K562 (cell line): ENCODE results near the gene PIRT. TPM values are rescaled to one million over a fixed set of nuclear protein-coding genes. Genes with fewer than 3 reads are reported as not detected.

Experiments
- ATAC-seq: fragments of 200-7000 bp; cut with Tn5 transposase; 3 replicates; pipeline ENCODE4 v1.9.1; 2020; ENCODE audit warnings: moderate library complexity
- BruUV-seq: library from RNA; stranded (reverse); fragments of 400-500 nt; replicated peaks from 2 replicates; lab custom pipeline; 2021; lab: Mats Ljungman, UMichigan
- CTCF ChIA-PET: fragments of 300-600 bp; formaldehyde crosslinking; extraction: SDS; loops from one replicate; lab custom pipeline; 2021; ENCODE audit warnings: low intra/inter-chr PET ratio; lab: Yijun Ruan, JAX
- POLR2A ChIA-PET: fragments of 300-600, 350-650 bp; sonication (Branson Sonifier 250); formaldehyde crosslinking; extraction: SDS; loops from one replicate; lab custom pipeline; 2021; ENCODE audit warnings: antibody characterized with exemption, inconsistent platforms; lab: Yijun Ruan, JAX
- DNase-seq, 4 experiments: peaks; one replicate each; pipeline versions ENCODE4 v3.0.0 to v3.0.0-alpha.2; 2011 to 2018; ENCODE audit warnings: low spot score in 3 of 4, mixed read lengths in 3 of 4; ENCODE audit errors: extremely low read depth in 1 of 4
- FAIRE-seq: peaks from 2 replicates; lab custom pipeline; 2011; peaks lifted over from hg19 to GRCh38; lab: Jason Lieb, UNC
- H2AFZ ChIP-seq: 2 replicates; pipeline ENCODE4 v1.6.0; 2011; ENCODE audit warnings: low read depth, low read length, control low read depth, inconsistent platforms
- H3K27ac ChIP-seq: fragments of 200-600 bp; 3 replicates; pipeline ENCODE4 v1.8.0; 2011; ENCODE audit warnings: low read depth, mild to moderate bottlenecking, control low read depth, inconsistent platforms, low read length, moderate library complexity, mixed read lengths; ENCODE audit errors: extremely low read depth
- H3K27me3 ChIP-seq, 2 experiments: fragments of 300-600 bp in 1 of 2; 2 replicates in 1 of 2; 3 replicates in 1 of 2; pipeline versions ENCODE4 v1.6.0 to v1.8.0; 2011; ENCODE audit warnings: inconsistent platforms in 2 of 2, low read length in 2 of 2, mild to moderate bottlenecking in 1 of 2, mixed read lengths in 1 of 2, moderate library complexity in 1 of 2; ENCODE audit not compliant: control insufficient read depth in 2 of 2, insufficient read depth in 2 of 2
- H3K36me3 ChIP-seq: fragments of 300-600 bp; 3 replicates; pipeline ENCODE4 v1.8.0; 2011; ENCODE audit warnings: mild to moderate bottlenecking, low read length, inconsistent platforms; ENCODE audit not compliant: control insufficient read depth, insufficient read depth
- H3K4me1 ChIP-seq, 2 experiments: fragments of 200-600 bp in 1 of 2; replicated peaks in 1 of 2; 2 replicates in 1 of 2; 3 replicates in 1 of 2; pipeline versions ENCODE4 v1.5.1 to v1.8.0; 2011; ENCODE audit warnings: inconsistent platforms in 2 of 2, low read length in 2 of 2, mild to moderate bottlenecking in 1 of 2, mixed read lengths in 1 of 2, moderate library complexity in 1 of 2; ENCODE audit not compliant: control insufficient read depth in 2 of 2, insufficient read depth in 2 of 2
- H3K4me2 ChIP-seq: 2 replicates; pipeline ENCODE4 v1.6.1; 2011; ENCODE audit warnings: low read length, control low read depth, inconsistent platforms, mixed read lengths; ENCODE audit not compliant: insufficient read depth
- H3K4me3 ChIP-seq: fragments of 200-600 bp; sonication (generic), shearing (Covaris generic); 2 replicates; pipeline ENCODE4 v1.5.1; 2016; ENCODE audit warnings: control low read depth, inconsistent platforms
- H3K79me2 ChIP-seq: fragments of 200-600 bp; 3 replicates; pipeline ENCODE4 v1.8.0; 2011; ENCODE audit warnings: low read length, inconsistent platforms; ENCODE audit not compliant: control insufficient read depth, insufficient read depth
- H3K9ac ChIP-seq, 2 experiments: 2 replicates each; pipeline versions ENCODE4 v1.6.0 to v1.6.1; 2011; ENCODE audit warnings: low read depth in 2 of 2, low read length in 2 of 2, control low read depth in 1 of 2, inconsistent platforms in 1 of 2, mild to moderate bottlenecking in 1 of 2, mixed read lengths in 1 of 2; ENCODE audit not compliant: insufficient read depth in 1 of 2
- H3K9me1 ChIP-seq: one replicate; pipeline ENCODE4 v1.6.0; 2011; ENCODE audit warnings: inconsistent platforms, mild to moderate bottlenecking, low read length, moderate library complexity; ENCODE audit not compliant: control insufficient read depth, insufficient read depth
- H3K9me3 ChIP-seq: replicated peaks from 2 replicates; pipeline ENCODE4 v1.5.1; 2011; ENCODE audit warnings: low read depth, low read length, inconsistent platforms; ENCODE audit not compliant: control insufficient read depth, insufficient read depth
- H4K20me1 ChIP-seq: replicated peaks from 2 replicates; pipeline ENCODE4 v1.6.1; 2011; ENCODE audit warnings: low read length, inconsistent platforms, mixed read lengths; ENCODE audit not compliant: control insufficient read depth, insufficient read depth
- CAMTA2 ChIP-seq: fragments of 250-450 bp; sonication (Bioruptor Pico); conservative IDR thresholded peaks from 2 replicates; pipeline ENCODE4 v1.5.1; 2022
- CBX3 ChIP-seq, 2 experiments: IDR thresholded peaks; 1 replicate in 1 of 2; 2 replicates in 1 of 2; pipeline ENCODE4 v1.6.1; 2012; ENCODE audit warnings: inconsistent platforms in 2 of 2, low read length in 2 of 2, borderline replicate concordance in 1 of 2, control low read depth in 1 of 2
- EGR1 ChIP-seq: fragments of 450-650 bp; conservative IDR thresholded peaks from 2 replicates; pipeline ENCODE4 v1.6.1; 2017; ENCODE audit warnings: mild to moderate bottlenecking
- FOXA1 ChIP-seq: fragments of 450-650 bp; IDR thresholded peaks from 2 replicates; pipeline ENCODE4 v1.6.1; 2016; ENCODE audit warnings: mild to moderate bottlenecking, borderline replicate concordance
- HSF4 ChIP-seq: fragments of 250-450 bp; sonication (Bioruptor Pico); IDR thresholded peaks from 2 replicates; pipeline ENCODE4 v2.1.2; 2022; ENCODE audit warnings: mild to moderate bottlenecking, moderate library complexity, borderline replicate concordance
- IRF2 ChIP-seq: sonication (generic); formaldehyde crosslinking; IDR thresholded peaks from 2 replicates; pipeline ENCODE4 v1.8.1; 2022; ENCODE audit warnings: mild to moderate bottlenecking, missing genetic modification reagents
- KLF6 ChIP-seq: fragments of 250-450 bp; sonication (Bioruptor Pico); IDR thresholded peaks from 2 replicates; pipeline ENCODE4 v1.4.0; 2020; ENCODE audit warnings: mild to moderate bottlenecking, moderate library complexity, borderline replicate concordance
- NELFE ChIP-seq: IDR thresholded peaks from 2 replicates; pipeline ENCODE4 v1.6.1; 2011; ENCODE audit warnings: mild to moderate bottlenecking; ENCODE audit not compliant: insufficient read depth, insufficient read length
- PHF21A ChIP-seq: fragments of 450-650 bp; IDR thresholded peaks from 2 replicates; pipeline ENCODE4 v1.6.1; 2017; ENCODE audit warnings: low read depth, borderline replicate concordance
- POLR2G ChIP-seq: fragments of 200-400 bp; formaldehyde crosslinking; IDR thresholded peaks from 2 replicates; pipeline ENCODE4 v1.6.1; 2017; ENCODE audit warnings: low read depth, mild to moderate bottlenecking, antibody characterized with exemption, low read length, moderate library complexity
- RBM34 ChIP-seq: fragments of 200-400 bp; formaldehyde crosslinking; IDR thresholded peaks from 2 replicates; pipeline ENCODE4 v1.6.1; 2018; ENCODE audit warnings: low read length, borderline replicate concordance; ENCODE audit not compliant: insufficient read depth
- TAF15 ChIP-seq: fragments of 200-400 bp; formaldehyde crosslinking; IDR thresholded peaks from 2 replicates; pipeline ENCODE4 v1.6.1; 2017; ENCODE audit warnings: mild to moderate bottlenecking, low read depth, low read length, moderate library complexity
- ZNF224 ChIP-seq: sonication (generic); formaldehyde crosslinking; IDR thresholded peaks from 2 replicates; pipeline ENCODE4 v1.8.0; 2022; ENCODE audit warnings: mild to moderate bottlenecking, missing genetic modification reagents
- WGBS: fragments of 100-300 bp; shearing (Covaris generic); methylation state at CpG from one replicate; pipeline ENCODE4 v1.1.6; 2016; ENCODE audit warnings: low coverage, mixed read lengths; ENCODE audit not compliant: insufficient coverage; ENCODE audit errors: missing lambda C conversion rate; 5-methylcytosine and 5-hydroxymethylcytosine counted together
- in situ Hi-C: fragments of 300-500 bp; cut with MboI; formaldehyde crosslinking; loops from 4 replicates; pipeline ENCODE4 v1.15.0; 2018; ENCODE audit warnings: inconsistent platforms, mixed read lengths
- intact Hi-C: fragments of 100-400 bp; cut with micrococcal nuclease; formaldehyde crosslinking; loops from 2 replicates; pipeline ENCODE4 v1.14.2; 2022
- polyA plus RNA-seq, 8 experiments: library from polyadenylated mRNA; depleted of rRNA in 4 of 8; stranded (reverse) in 5 of 8; unstranded in 3 of 8; fragments of >200 nt; fragmentation: Nextera tagmentation in 2 of 8; fragmentation: Illumina TruSeq in 1 of 8; extraction: Ambion mirVana in 2 of 8; extraction: Trizol in 1 of 8; gene quantifications; 2 replicates each; pipeline versions ENCODE4 v1.2.1 to v1.2.3, GENCODE V29; 2011 to 2014; ENCODE audit warnings: inconsistent platforms in 1 of 8, missing spikeins in 1 of 8
- total RNA-seq, 7 experiments: library from RNA; depleted of rRNA in 6 of 7; stranded (reverse); fragments of >200 nt in 6 of 7; fragmentation: Illumina TruSeq in 2 of 7; extraction: Trizol in 2 of 7; gene quantifications; 2 replicates each; pipeline versions ENCODE4 v1.2.1 to v1.2.3, GENCODE V29; 2011 to 2021; ENCODE audit warnings: low replicate concordance in 1 of 7
- TF ChIP-seq, protein P1 (sequence below): fragments of 250-450 bp; sonication (Bioruptor Pico); IDR thresholded peaks from 2 replicates; pipeline ENCODE4 v1.4.0; 2020
- TF ChIP-seq, protein P2 (sequence below): sonication (generic); formaldehyde crosslinking; IDR thresholded peaks from 2 replicates; pipeline ENCODE4 v1.8.0; 2022; ENCODE audit warnings: missing genetic modification reagents, mild to moderate bottlenecking, borderline replicate concordance
- TF ChIP-seq, protein P3 (sequence below): fragments of 250-450 bp; sonication (Bioruptor Pico); IDR thresholded peaks from 2 replicates; pipeline ENCODE4 v1.4.0; 2020

Gene PIRT
- total and polyA plus RNA-seq, 9 of the 15 experiments (the other 6 are each of a cell fraction or from before 2014, with no cell fraction given): not detected

DNA sequence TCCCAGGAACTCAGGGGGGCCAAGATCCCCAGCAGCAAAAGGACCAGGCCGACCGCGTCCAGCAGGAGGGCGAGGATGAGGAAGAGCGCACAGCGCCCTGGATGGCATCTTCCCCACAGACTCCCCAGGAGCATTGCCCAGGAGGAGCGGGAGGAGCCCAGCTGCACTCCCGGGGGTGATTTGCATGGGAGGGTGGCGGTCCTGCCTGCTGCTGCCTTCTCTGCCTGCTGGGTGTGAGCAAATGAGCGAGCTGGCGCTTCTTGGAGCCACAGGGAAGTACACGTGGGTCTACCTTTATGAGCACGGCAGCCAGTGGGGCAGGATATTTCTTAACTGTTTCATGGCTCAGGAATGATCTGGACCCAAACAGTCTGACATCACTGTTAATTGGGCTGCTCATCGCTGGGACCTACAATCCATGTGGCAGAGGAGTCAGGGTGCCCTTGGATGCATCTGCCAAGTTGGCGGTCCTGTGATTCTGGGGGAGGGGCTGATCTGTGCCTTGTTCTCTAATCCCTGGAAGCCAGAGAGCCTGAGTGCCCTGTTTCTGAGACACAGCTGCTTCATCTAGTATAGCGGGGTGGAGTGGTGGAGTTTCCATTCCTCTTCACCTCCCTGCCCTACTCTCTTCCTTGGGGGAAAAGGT lies 33.9 kb downstream of the PIRT start, which contains the start of gene TMEM238L:
Gene TMEM238L, minus strand, starts transcription at position 270 of the 646 bp plus-strand sequence. Its CDS starts 136 bp downstream, at position 134.
- no peaks in the 10 kb centered on the region for H3K36me3 ChIP-seq
- H3K4me2 ChIP-seq: no peak within 1 kb of the TSS
- H3K9me1 ChIP-seq: no peaks in the 10 kb centered on the region
- ChIA-PET CTCF (no interaction called here), POLR2A (no interaction called here)
- H3K9ac ChIP-seq: no peak within 1 kb of the TSS; a peak in 1 of 4 replicates
- in situ Hi-C loops (no loop called here), intact Hi-C loops (no loop called here)
- H3K27ac ChIP-seq: no peak within 1 kb of the TSS
- no TSS peak for BruUV-seq
- H3K9me3 ChIP-seq: no peaks in the 10 kb centered on the region
- no peak for ATAC-seq
- no peaks in the 10 kb centered on the region; a peak in 1 of 5 replicates for H3K4me1 ChIP-seq
- 5% methylated on average over 13 of the region's 16 CpGs for WGBS
- no peak for FAIRE-seq
- H2AFZ ChIP-seq: no peak within 1 kb of the TSS
- no peak for DNase-seq
- H3K4me3 ChIP-seq: no peak within 1 kb of the TSS
- peaks cover 0 to 30% of the 10 kb centered on the region in 2 experiments; a peak in 2 of 5 replicates for H3K27me3 ChIP-seq
- no peaks in the 10 kb centered on the region for H3K79me2 ChIP-seq
- H4K20me1 ChIP-seq: no peaks in the 10 kb centered on the region
- TF ChIP-seq EGR1 (no peak), CBX3 (IDR thresholded peaks at IDR 0.05; ENCODE audit: borderline replicate concordance in 1 of 2, low read length in 2 of 2) (no peak), FOXA1 (no peak), CAMTA2 (CRISPR knock-in tag) (no peak), HSF4 (CRISPR knock-in tag) (no peak), RBM34 (no peak), ZNF224 (CRISPR knock-in tag) (no peak), TAF15 (no peak), IRF2 (CRISPR knock-in tag) (no peak), KLF6 (CRISPR knock-in tag) (no peak), PHF21A (no peak), POLR2G (no peak), NELFE (no peak)
- TF ChIP-seq, protein P1, sequence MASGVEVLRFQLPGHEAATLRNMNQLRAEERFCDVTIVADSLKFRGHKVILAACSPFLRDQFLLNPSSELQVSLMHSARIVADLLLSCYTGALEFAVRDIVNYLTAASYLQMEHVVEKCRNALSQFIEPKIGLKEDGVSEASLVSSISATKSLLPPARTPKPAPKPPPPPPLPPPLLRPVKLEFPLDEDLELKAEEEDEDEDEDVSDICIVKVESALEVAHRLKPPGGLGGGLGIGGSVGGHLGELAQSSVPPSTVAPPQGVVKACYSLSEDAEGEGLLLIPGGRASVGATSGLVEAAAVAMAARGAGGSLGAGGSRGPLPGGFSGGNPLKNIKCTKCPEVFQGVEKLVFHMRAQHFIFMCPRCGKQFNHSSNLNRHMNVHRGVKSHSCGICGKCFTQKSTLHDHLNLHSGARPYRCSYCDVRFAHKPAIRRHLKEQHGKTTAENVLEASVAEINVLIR (CRISPR knock-in tag): no peak
- TF ChIP-seq, protein P2, sequence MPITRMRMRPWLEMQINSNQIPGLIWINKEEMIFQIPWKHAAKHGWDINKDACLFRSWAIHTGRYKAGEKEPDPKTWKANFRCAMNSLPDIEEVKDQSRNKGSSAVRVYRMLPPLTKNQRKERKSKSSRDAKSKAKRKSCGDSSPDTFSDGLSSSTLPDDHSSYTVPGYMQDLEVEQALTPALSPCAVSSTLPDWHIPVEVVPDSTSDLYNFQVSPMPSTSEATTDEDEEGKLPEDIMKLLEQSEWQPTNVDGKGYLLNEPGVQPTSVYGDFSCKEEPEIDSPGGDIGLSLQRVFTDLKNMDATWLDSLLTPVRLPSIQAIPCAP: no peak
- TF ChIP-seq, protein P3, sequence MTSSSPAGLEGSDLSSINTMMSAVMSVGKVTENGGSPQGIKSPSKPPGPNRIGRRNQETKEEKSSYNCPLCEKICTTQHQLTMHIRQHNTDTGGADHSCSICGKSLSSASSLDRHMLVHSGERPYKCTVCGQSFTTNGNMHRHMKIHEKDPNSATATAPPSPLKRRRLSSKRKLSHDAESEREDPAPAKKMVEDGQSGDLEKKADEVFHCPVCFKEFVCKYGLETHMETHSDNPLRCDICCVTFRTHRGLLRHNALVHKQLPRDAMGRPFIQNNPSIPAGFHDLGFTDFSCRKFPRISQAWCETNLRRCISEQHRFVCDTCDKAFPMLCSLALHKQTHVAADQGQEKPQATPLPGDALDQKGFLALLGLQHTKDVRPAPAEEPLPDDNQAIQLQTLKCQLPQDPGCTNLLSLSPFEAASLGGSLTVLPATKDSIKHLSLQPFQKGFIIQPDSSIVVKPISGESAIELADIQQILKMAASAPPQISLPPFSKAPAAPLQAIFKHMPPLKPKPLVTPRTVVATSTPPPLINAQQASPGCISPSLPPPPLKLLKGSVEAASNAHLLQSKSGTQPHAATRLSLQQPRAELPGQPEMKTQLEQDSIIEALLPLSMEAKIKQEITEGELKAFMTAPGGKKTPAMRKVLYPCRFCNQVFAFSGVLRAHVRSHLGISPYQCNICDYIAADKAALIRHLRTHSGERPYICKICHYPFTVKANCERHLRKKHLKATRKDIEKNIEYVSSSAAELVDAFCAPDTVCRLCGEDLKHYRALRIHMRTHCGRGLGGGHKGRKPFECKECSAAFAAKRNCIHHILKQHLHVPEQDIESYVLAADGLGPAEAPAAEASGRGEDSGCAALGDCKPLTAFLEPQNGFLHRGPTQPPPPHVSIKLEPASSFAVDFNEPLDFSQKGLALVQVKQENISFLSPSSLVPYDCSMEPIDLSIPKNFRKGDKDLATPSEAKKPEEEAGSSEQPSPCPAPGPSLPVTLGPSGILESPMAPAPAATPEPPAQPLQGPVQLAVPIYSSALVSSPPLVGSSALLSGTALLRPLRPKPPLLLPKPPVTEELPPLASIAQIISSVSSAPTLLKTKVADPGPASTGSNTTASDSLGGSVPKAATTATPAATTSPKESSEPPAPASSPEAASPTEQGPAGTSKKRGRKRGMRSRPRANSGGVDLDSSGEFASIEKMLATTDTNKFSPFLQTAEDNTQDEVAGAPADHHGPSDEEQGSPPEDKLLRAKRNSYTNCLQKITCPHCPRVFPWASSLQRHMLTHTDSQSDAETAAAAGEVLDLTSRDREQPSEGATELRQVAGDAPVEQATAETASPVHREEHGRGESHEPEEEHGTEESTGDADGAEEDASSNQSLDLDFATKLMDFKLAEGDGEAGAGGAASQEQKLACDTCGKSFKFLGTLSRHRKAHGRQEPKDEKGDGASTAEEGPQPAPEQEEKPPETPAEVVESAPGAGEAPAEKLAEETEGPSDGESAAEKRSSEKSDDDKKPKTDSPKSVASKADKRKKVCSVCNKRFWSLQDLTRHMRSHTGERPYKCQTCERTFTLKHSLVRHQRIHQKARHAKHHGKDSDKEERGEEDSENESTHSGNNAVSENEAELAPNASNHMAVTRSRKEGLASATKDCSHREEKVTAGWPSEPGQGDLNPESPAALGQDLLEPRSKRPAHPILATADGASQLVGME (CRISPR knock-in tag): no peak
